ENCODE results near the gene RLF.
A peak's percentile ranks its signal among the peaks of the same experiment; 100 is the strongest.

Gene RLF

GRCh38 chr1:40160806-40161124 is 422 bp upstream of the RLF start:
- no peak for DNase-seq
- Histone ChIP-seq H3K79me2 (ENCODE audit: low read length) (peaks cover 50% of the 10 kb centered on the region), H4K20me1 (ENCODE audit: insufficient read depth, low read length) (peaks cover 26% of the 10 kb centered on the region), H3K27me3 (replicated peaks; ENCODE audit: insufficient read depth, low read length) (peaks cover 25% of the 10 kb centered on the region), H3K9ac (ENCODE audit: low read length) (peak overlapping the region; percentile 93), H3K4me3 (ENCODE audit: low read length) (peak overlapping the region; percentile 86), H3K36me3 (replicated peaks; ENCODE audit: insufficient read depth, low read length) (no peaks in the 10 kb centered on the region), H3K4me1 (ENCODE audit: low read length) (peaks cover 11% of the 10 kb centered on the region), H3K27ac (ENCODE audit: low read length) (peak overlapping the region; percentile 81), H3K9me3 (replicated peaks; ENCODE audit: insufficient read depth, low read length) (no peaks in the 10 kb centered on the region), H3K9me2 (replicated peaks; ENCODE audit: insufficient read depth, low read length) (no peaks in the 10 kb centered on the region), H3F3A (ENCODE audit: insufficient read depth, low read length) (peaks cover 6% of the 10 kb centered on the region; the same call in 1 of the 2 replicates), H2AFZ (ENCODE audit: low read length) (peak overlapping the region; percentile 100), H3K4me2 (ENCODE audit: low read depth, low read length) (peak overlapping the region; percentile 97)
- no peak for TF ChIP-seq EZH2 (optimal IDR thresholded peaks at IDR 0.05; ENCODE audit: low read depth, low read length)
- TF ChIP-seq EZH2phosphoT487 (IDR thresholded peaks at IDR 0.05; ENCODE audit: low read length): no peak
- no peak for TF ChIP-seq CTCF (IDR thresholded peaks at IDR 0.05; ENCODE audit: low read length)

- peaks cover 11% of the 10 kb centered on the region for H3K4me1 ChIP-seq (ENCODE audit: low read length)
- H4K20me1 ChIP-seq (ENCODE audit: insufficient read depth, low read length): peaks cover 26% of the 10 kb centered on the region
- H3K9me3 ChIP-seq (replicated peaks; ENCODE audit: insufficient read depth, low read length): no peaks in the 10 kb centered on the region
- peak overlapping the region; percentile 60 for H3K4me2 ChIP-seq (ENCODE audit: low read depth, low read length)
- H3F3A ChIP-seq (ENCODE audit: insufficient read depth, low read length): peaks cover 6% of the 10 kb centered on the region; the same call in 1 of the 2 replicates
- DNase-seq: no peak
- H3K9ac ChIP-seq (ENCODE audit: low read length): peak overlapping the region; percentile 93
- H3K27ac ChIP-seq (ENCODE audit: low read length): peak overlapping the region; percentile 81; the same call in 1 of the 2 replicates
- H3K27me3 ChIP-seq (replicated peaks; ENCODE audit: insufficient read depth, low read length): peaks cover 13% of the 10 kb centered on the region; the same call in 1 of the 2 replicates
- H3K36me3 ChIP-seq (replicated peaks; ENCODE audit: insufficient read depth, low read length): no peaks in the 10 kb centered on the region
- peak overlapping the region; percentile 86 for H3K4me3 ChIP-seq (ENCODE audit: low read length)
- H3K79me2 ChIP-seq (ENCODE audit: low read length): peaks cover 59% of the 10 kb centered on the region
- H2AFZ ChIP-seq (ENCODE audit: low read length): peak overlapping the region; percentile 100
- no peak for TF ChIP-seq EZH2phosphoT487 (IDR thresholded peaks at IDR 0.05; ENCODE audit: low read length)
- no peak for TF ChIP-seq EZH2 (optimal IDR thresholded peaks at IDR 0.05; ENCODE audit: low read depth, low read length)
- TF ChIP-seq CTCF (IDR thresholded peaks at IDR 0.05; ENCODE audit: low read length): no peak; the same call in none of the 2 replicates
- H3K9me2 ChIP-seq (replicated peaks; ENCODE audit: insufficient read depth, low read length): no peaks in the 10 kb centered on the region
Observed at GRCh38 chr1:40161888-40162397, 756 bp downstream of the RLF start.

GRCh38 chr1:40162753-40163441 is 1.7 kb downstream of the RLF start:
- peaks cover 36% of the 10 kb centered on the region for H4K20me1 ChIP-seq (ENCODE audit: insufficient read depth, low read length)
- DNase-seq: no peak
- H3K4me1 ChIP-seq (ENCODE audit: low read length): peaks cover 11% of the 10 kb centered on the region
- H3K79me2 ChIP-seq (ENCODE audit: low read length): peaks cover 69% of the 10 kb centered on the region
- H3K9me3 ChIP-seq (replicated peaks; ENCODE audit: insufficient read depth, low read length): no peaks in the 10 kb centered on the region
- no peak overlapping the region for H2AFZ ChIP-seq (ENCODE audit: low read length)
- peak overlapping the region; percentile 86 for H3K4me3 ChIP-seq (ENCODE audit: low read length)
- H3K9me2 ChIP-seq (replicated peaks; ENCODE audit: insufficient read depth, low read length): no peaks in the 10 kb centered on the region
- H3F3A ChIP-seq (ENCODE audit: insufficient read depth, low read length): peaks cover 6% of the 10 kb centered on the region; the same call in 1 of the 2 replicates
- H3K4me2 ChIP-seq (ENCODE audit: low read depth, low read length): peak overlapping the region; percentile 60
- H3K27me3 ChIP-seq (replicated peaks; ENCODE audit: insufficient read depth, low read length): 0 out of 2 replicates have a peak, but pooled peaks cover 6% of the 10 kb centered on the region
- H3K36me3 ChIP-seq (replicated peaks; ENCODE audit: insufficient read depth, low read length): no peaks in the 10 kb centered on the region
- H3K27ac ChIP-seq (ENCODE audit: low read length): no peak overlapping the region
- TF ChIP-seq EZH2phosphoT487 (IDR thresholded peaks at IDR 0.05; ENCODE audit: low read length): no peak
- no peak for TF ChIP-seq EZH2 (optimal IDR thresholded peaks at IDR 0.05; ENCODE audit: low read depth, low read length)
- TF ChIP-seq CTCF (IDR thresholded peaks at IDR 0.05; ENCODE audit: low read length): no peak
- peak overlapping the region; percentile 93; the same call in 1 of the 2 replicates for H3K9ac ChIP-seq (ENCODE audit: low read length)

All from MM.1S (cell line).